OCI-LY7 (cell line): Measurements from ENCODE around the gene VENTX. TPM values are rescaled to one million over a fixed set of nuclear protein-coding genes. Genes with fewer than 3 reads are reported as not detected.

ENCODE experiments used
- BruUV-seq: library from RNA; stranded (reverse); fragments of 400-500 nt; replicated peaks from 2 replicates; lab custom pipeline; 2021; lab: Mats Ljungman, UMichigan
- CTCF ChIA-PET: fragments of 300-600 bp; sonication (Branson Sonifier 250); formaldehyde crosslinking; loops from one replicate; lab custom pipeline; 2022; ENCODE audit warnings: antibody characterized with exemption; ENCODE audit not compliant: unreplicated experiment; lab: Charles Lee
- POLR2A ChIA-PET: fragments of 300-600 bp; sonication (Branson Sonifier 250); formaldehyde crosslinking; loops from one replicate; lab custom pipeline; 2022; ENCODE audit warnings: antibody characterized with exemption; lab: Charles Lee
- DNase-seq: peaks from one replicate; pipeline ENCODE4 v3.0.0-alpha.2; 2015; ENCODE audit warnings: low spot score
- H2AFZ ChIP-seq: fragments of 200-600 bp; sonication (generic), shearing (Covaris generic); 2 replicates; pipeline ENCODE4 v1.6.1; 2014; ENCODE audit warnings: mild to moderate bottlenecking, antibody characterized with exemption, low read length, moderate library complexity
- H3K27ac ChIP-seq: fragments of 200-600 bp; sonication (generic); 2 replicates; pipeline ENCODE4 v1.5.1; 2014; ENCODE audit warnings: mixed run types, low read depth, mild to moderate bottlenecking, moderate library complexity, low read length, inconsistent platforms; ENCODE audit not compliant: poor library complexity, severe bottlenecking
- H3K36me3 ChIP-seq: fragments of 200-600 bp; sonication (generic); 2 replicates; pipeline ENCODE4 v1.6.1; 2014; ENCODE audit warnings: mild to moderate bottlenecking, antibody characterized with exemption, low read length, moderate library complexity, mixed read lengths; ENCODE audit not compliant: insufficient read depth
- H3K4me1 ChIP-seq: fragments of 200-600 bp; sonication (generic); 2 replicates; pipeline ENCODE4 v1.5.1; 2014; ENCODE audit warnings: mild to moderate bottlenecking, low read length; ENCODE audit not compliant: insufficient read depth, poor library complexity, severe bottlenecking
- H3K4me2 ChIP-seq: fragments of 200-600 bp; sonication (generic); 2 replicates; pipeline ENCODE4 v1.6.1; 2014; ENCODE audit warnings: mild to moderate bottlenecking, low read length
- H3K4me3 ChIP-seq: fragments of 200-600 bp; sonication (generic); 2 replicates; pipeline ENCODE4 v1.5.1; 2014; ENCODE audit warnings: mild to moderate bottlenecking, low read depth, low read length; ENCODE audit not compliant: poor library complexity, severe bottlenecking
- H3K79me2 ChIP-seq: fragments of 200-600 bp; sonication (generic); 2 replicates; pipeline ENCODE4 v1.6.1; 2016; ENCODE audit warnings: low read depth, mild to moderate bottlenecking, low read length, moderate library complexity, mixed read lengths; ENCODE audit not compliant: insufficient read depth
- H3K9me2 ChIP-seq: fragments of 200-600 bp; sonication (generic); 2 replicates; pipeline ENCODE4 v1.6.1; 2016; ENCODE audit warnings: mild to moderate bottlenecking, low read length, mixed read lengths; ENCODE audit not compliant: insufficient read depth
- H3K9me3 ChIP-seq: fragments of 200-600 bp; sonication (generic); 2 replicates; pipeline ENCODE4 v1.6.1; 2014; ENCODE audit warnings: mild to moderate bottlenecking, mixed run types, low read length, mixed read lengths
- H4K20me1 ChIP-seq: fragments of 200-600 bp; sonication (generic); 2 replicates; pipeline ENCODE4 v1.6.1; 2014; ENCODE audit warnings: mild to moderate bottlenecking, antibody characterized with exemption, low read length, moderate library complexity, mixed read lengths; ENCODE audit not compliant: insufficient read depth
- EZH2phosphoT487 ChIP-seq: fragments of 200-600 bp; sonication (generic); IDR thresholded peaks from 2 replicates; pipeline ENCODE4 v1.6.1; 2018; ENCODE audit warnings: low read depth, borderline replicate concordance, mild to moderate bottlenecking, mixed run types, antibody characterized with exemption, low read length, moderate library complexity, mixed read lengths
- intact Hi-C: fragments of 100-400 bp; cut with micrococcal nuclease; formaldehyde crosslinking; loops from one replicate; pipeline ENCODE4 v1.10.0; 2022; ENCODE audit not compliant: unreplicated experiment
- total RNA-seq, 2 experiments: library from RNA; depleted of rRNA in 1 of 2; stranded (reverse); fragments of >200 nt in 1 of 2; shearing (Covaris generic) in 1 of 2; gene quantifications; 2 replicates each; pipeline ENCODE4 v1.2.3, GENCODE V29; 2014 to 2022
- TF ChIP-seq, protein P1 (sequence below): fragments of 200-600 bp; sonication (generic); conservative IDR thresholded peaks from 2 replicates; pipeline ENCODE4 v1.5.1; 2014; ENCODE audit warnings: mild to moderate bottlenecking, antibody characterized with exemption, low read length, moderate library complexity, mixed read lengths

Gene VENTX
- total RNA-seq, 2 experiments from 2014 or later, result not detected

DNA sequence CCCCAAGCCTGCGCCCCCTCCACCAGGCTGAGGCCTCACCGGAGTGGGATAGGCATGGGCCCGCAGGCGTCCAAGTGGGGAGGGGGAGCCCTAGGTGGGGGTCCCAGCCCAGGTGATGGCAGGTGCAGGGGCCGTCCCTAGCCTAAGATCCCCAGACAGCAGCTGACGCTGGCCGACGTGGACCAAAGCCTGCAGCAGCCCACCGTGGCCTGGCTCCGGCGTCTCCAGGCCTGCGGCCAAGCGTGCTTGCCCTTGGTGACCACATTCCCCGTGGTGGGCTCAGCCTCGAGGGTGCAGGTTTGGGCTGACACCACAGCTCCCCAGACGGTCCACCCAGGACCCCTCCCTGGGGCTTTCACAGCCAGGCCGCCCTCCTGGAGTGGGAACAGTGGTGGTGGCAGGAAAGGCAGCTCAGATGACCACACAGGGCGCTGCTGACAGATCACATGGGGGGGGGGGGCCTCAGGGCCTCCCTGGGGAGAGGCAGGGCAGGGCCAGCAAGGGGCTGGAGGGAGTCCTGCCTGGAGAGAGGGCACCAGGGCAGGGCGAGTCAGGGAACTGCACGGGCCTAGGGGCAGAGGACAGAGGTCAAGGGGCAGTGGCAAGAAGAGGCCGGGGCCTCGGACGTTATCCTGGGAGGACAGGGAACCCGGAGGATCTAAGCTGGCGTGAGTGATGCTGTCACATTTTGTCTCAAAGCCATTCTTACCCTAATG is 39.8 kb downstream of the VENTX start:
- H3K9me3 ChIP-seq, result no peaks in the 10 kb centered on the region
- H3K36me3 ChIP-seq, result peaks cover 3% of the 10 kb centered on the region; the same call in 1 of the 2 replicates
- ChIA-PET POLR2A (no interaction called here), CTCF (no interaction called here)
- no peaks in the 10 kb centered on the region for H3K9me2 ChIP-seq
- H3K4me1 ChIP-seq, result peaks cover 47% of the 10 kb centered on the region
- H3K27ac ChIP-seq, result peak overlapping the region; percentile 53
- H2AFZ ChIP-seq, result no peak overlapping the region
- intact Hi-C loops, result loop anchor here (5.0 kb wide), 1 partner anchor 135 kb away; no protein-coding TSS in a partner anchor
- H3K4me2 ChIP-seq, result peak overlapping the region; percentile 86
- H4K20me1 ChIP-seq, result no peaks in the 10 kb centered on the region
- no peak overlapping the region for H3K4me3 ChIP-seq
- DNase-seq, result no peak
- no peaks in the 10 kb centered on the region for H3K79me2 ChIP-seq
- BruUV-seq, result no TSS peak
- TF ChIP-seq, protein P1, sequence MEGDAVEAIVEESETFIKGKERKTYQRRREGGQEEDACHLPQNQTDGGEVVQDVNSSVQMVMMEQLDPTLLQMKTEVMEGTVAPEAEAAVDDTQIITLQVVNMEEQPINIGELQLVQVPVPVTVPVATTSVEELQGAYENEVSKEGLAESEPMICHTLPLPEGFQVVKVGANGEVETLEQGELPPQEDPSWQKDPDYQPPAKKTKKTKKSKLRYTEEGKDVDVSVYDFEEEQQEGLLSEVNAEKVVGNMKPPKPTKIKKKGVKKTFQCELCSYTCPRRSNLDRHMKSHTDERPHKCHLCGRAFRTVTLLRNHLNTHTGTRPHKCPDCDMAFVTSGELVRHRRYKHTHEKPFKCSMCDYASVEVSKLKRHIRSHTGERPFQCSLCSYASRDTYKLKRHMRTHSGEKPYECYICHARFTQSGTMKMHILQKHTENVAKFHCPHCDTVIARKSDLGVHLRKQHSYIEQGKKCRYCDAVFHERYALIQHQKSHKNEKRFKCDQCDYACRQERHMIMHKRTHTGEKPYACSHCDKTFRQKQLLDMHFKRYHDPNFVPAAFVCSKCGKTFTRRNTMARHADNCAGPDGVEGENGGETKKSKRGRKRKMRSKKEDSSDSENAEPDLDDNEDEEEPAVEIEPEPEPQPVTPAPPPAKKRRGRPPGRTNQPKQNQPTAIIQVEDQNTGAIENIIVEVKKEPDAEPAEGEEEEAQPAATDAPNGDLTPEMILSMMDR, result no peak
- no peak for TF ChIP-seq EZH2phosphoT487

DNA sequence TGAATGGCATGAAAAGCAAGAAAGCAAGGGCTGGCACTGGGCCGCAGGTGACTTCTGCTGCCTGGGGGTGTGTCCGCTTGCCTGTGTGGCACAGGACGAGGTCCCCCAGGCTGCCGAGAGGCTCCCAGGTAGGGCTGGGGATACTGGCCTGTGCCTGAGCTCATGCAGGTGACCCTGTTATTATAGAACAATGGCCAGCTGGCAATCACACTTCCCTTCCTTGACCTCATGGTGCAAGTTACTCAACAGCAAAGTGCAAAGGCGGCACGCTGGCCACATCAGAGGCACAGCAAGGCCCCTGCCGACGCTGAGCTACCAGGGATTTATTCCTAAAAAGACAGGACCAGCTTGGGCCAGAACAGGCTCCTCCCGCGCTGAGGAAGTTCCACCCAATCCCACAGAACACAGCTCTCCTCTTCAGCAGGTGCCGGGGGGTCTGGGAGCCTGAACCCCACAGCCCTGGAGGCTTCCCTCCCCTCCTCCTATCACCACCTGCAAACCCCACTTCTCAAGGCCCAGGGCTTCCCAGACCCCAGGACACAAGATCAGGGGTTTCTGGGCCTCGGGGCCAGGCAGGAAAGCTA is 40.4 kb downstream of the VENTX start:
- TF ChIP-seq, protein P1, result no peak
- no peak for TF ChIP-seq EZH2phosphoT487
- Histone ChIP-seq H4K20me1 (no peaks in the 10 kb centered on the region), H3K36me3 (peaks cover 6% of the 10 kb centered on the region; the same call in 1 of the 2 replicates), H3K9me2 (no peaks in the 10 kb centered on the region), H2AFZ (no peak overlapping the region), H3K4me2 (peak overlapping the region; percentile 33; the same call in 1 of the 2 replicates), H3K4me3 (no peak overlapping the region), H3K27ac (peak overlapping the region; percentile 53), H3K4me1 (peaks cover 47% of the 10 kb centered on the region), H3K79me2 (no peaks in the 10 kb centered on the region), H3K9me3 (no peaks in the 10 kb centered on the region)
- CTCF ChIA-PET, result no interaction called here
- POLR2A ChIA-PET, result no interaction called here
- DNase-seq, result no peak
- BruUV-seq, result no TSS peak
- intact Hi-C loops, result loop anchor here (5.0 kb wide), 1 partner anchor 136 kb away; no protein-coding TSS in a partner anchor
